ENCODE measurements around the gene SDK1. TPM values are rescaled to one million over a fixed set of nuclear protein-coding genes. Genes with fewer than 3 reads are reported as not detected.
"Not testable (repeated sequence)": the region's sequence is repeated elsewhere in the genome, so short reads cannot be mapped to it uniquely, and the experiment has no call there.

SDK1 gene
- total RNA-seq, 3 donors from 2014 or later (not counting 1 experiment from before 2014, with no cell fraction given) = 0.05 to 0.11 TPM; not detected in 1

DNA sequence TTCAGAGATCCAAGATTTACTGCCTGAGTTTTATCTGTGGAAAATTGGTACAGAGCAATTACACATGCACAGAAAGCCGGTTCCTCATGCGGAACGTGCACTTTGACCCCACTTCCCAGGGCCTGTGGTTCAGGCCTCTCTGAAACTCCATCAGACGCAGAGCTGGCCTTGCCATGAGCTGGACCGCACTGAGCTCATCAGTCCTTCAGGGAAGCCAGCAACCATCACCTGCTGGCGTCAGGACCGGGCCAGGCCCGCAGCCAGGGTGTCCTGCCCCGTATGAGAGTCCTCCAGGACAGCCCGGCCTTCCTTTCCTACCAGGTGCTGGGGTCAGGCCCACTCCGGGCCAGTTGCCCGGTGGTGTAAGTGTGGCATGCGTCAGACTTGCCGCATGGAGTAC is 934.5 kb downstream of the SDK1 start:
- Histone ChIP-seq H3K27ac (ENCODE audit: low read length) (no peak overlapping the region), H3K27me3 (ENCODE audit: control insufficient read depth, insufficient read depth, low read length) (no peaks in the 10 kb centered on the region), H3K36me3 (ENCODE audit: control insufficient read depth, insufficient read depth, low read length) (no peaks in the 10 kb centered on the region), H3K9me3 (ENCODE audit: control insufficient read depth, insufficient read depth, low read length) (no peaks in the 10 kb centered on the region), H3K4me1 (ENCODE audit: control insufficient read depth, insufficient read depth, low read length) (no peaks in the 10 kb centered on the region), H3K4me3 (ENCODE audit: low read length) (no peak overlapping the region)
- DNase-seq (no peak), ATAC-seq (no peak)
- Mint-ChIP-seq H3K4me1 (peaks cover 2 to 4% of the 10 kb centered on the region in 2 donors), H3K36me3 (no peaks in the 10 kb centered on the region), H3K27ac (no peak overlapping the region), H3K9me3 (no peaks in the 10 kb centered on the region), H3K27me3 (ENCODE audit: low read depth in 2 of 2) (no peaks in the 10 kb centered on the region), H3K4me3 (no peak overlapping the region)
- TF ChIP-seq, protein P1, sequence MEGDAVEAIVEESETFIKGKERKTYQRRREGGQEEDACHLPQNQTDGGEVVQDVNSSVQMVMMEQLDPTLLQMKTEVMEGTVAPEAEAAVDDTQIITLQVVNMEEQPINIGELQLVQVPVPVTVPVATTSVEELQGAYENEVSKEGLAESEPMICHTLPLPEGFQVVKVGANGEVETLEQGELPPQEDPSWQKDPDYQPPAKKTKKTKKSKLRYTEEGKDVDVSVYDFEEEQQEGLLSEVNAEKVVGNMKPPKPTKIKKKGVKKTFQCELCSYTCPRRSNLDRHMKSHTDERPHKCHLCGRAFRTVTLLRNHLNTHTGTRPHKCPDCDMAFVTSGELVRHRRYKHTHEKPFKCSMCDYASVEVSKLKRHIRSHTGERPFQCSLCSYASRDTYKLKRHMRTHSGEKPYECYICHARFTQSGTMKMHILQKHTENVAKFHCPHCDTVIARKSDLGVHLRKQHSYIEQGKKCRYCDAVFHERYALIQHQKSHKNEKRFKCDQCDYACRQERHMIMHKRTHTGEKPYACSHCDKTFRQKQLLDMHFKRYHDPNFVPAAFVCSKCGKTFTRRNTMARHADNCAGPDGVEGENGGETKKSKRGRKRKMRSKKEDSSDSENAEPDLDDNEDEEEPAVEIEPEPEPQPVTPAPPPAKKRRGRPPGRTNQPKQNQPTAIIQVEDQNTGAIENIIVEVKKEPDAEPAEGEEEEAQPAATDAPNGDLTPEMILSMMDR (IDR thresholded peaks at IDR 0.05) = no peak
- WGBS (ENCODE audit: insufficient coverage) = 86% methylated on average over 14 of the region's 14 CpGs
- intact Hi-C loops (cut with micrococcal nuclease) = no loop called here

DNA sequence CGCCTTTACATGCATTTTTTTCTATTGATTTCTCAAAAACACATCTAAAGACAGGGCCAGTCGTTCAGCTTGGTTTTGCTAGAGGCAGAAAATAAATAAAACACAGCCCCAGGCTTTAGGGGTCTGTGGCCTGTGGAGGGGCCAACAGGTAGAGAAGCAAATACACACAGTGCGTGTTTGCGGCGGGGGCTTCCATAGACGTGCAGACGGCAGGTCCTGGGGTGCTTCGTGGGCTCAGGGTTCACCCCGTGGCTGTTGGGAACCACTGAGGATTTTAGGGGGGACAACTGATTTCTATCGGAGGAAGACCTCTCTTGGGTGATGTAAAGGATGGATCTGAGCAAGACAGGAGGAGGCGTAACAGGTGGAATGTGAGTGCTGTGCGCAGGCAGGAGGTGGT is 935.3 kb downstream of the SDK1 start:
- Histone ChIP-seq H3K27me3 (ENCODE audit: control insufficient read depth, insufficient read depth, low read length) (no peaks in the 10 kb centered on the region), H3K27ac (ENCODE audit: low read length) (no peak overlapping the region), H3K4me1 (ENCODE audit: control insufficient read depth, insufficient read depth, low read length) (no peaks in the 10 kb centered on the region), H3K9me3 (ENCODE audit: control insufficient read depth, insufficient read depth, low read length) (no peaks in the 10 kb centered on the region), H3K4me3 (ENCODE audit: low read length) (no peak overlapping the region), H3K36me3 (ENCODE audit: control insufficient read depth, insufficient read depth, low read length) (no peaks in the 10 kb centered on the region)
- intact Hi-C loops (cut with micrococcal nuclease) = no loop called here
- Mint-ChIP-seq H3K4me3 (no peak overlapping the region), H3K27ac (no peak overlapping the region), H3K4me1 (peaks cover 6 to 8% of the 10 kb centered on the region in 2 donors), H3K9me3 (no peaks in the 10 kb centered on the region), H3K36me3 (no peaks in the 10 kb centered on the region), H3K27me3 (ENCODE audit: low read depth in 2 of 2) (no peaks in the 10 kb centered on the region)
- TF ChIP-seq, protein P1 (IDR thresholded peaks at IDR 0.05) = no peak
- 86% methylated on average over 11 of the region's 12 CpGs for WGBS (ENCODE audit: insufficient coverage)
- DNase-seq = no peak
- no peak for ATAC-seq

DNA sequence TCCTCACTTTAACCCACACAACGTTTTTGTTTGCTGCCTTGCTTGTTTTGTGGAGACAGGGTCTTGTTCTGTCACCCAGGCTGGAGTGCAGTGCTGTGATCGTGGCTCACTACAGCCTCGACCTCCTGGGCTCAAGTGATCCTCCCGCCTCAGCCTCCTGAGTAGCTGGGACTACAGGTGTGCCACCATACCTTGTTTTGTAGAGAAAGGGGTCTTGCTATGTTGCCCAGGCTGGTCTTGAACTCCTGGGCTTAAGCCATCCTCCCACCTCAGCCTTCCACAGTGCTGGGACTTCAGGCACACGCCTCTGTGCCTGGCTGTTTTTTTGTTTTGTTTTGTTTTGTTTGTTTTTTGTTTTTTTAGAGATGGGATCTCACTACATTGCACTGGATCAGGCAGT is 935.8 kb downstream of the SDK1 start:
- H3K36me3 Mint-ChIP-seq; H3K4me1 Mint-ChIP-seq; H3K4me3 Mint-ChIP-seq; H3K27me3 Mint-ChIP-seq (ENCODE audit: low read depth in 2 of 2); H3K27me3 ChIP-seq (ENCODE audit: control insufficient read depth, insufficient read depth, low read length); H3K4me1 ChIP-seq (ENCODE audit: control insufficient read depth, insufficient read depth, low read length); H3K9me3 ChIP-seq (ENCODE audit: control insufficient read depth, insufficient read depth, low read length); ATAC-seq; DNase-seq; H3K4me3 ChIP-seq (ENCODE audit: low read length); intact Hi-C loops (cut with micrococcal nuclease); H3K27ac Mint-ChIP-seq; H3K27ac ChIP-seq (ENCODE audit: low read length); H3K36me3 ChIP-seq (ENCODE audit: control insufficient read depth, insufficient read depth, low read length); H3K9me3 Mint-ChIP-seq: not testable (repeated sequence)
- 71% methylated on average over 5 of the region's 5 CpGs for WGBS (ENCODE audit: insufficient coverage)

DNA sequence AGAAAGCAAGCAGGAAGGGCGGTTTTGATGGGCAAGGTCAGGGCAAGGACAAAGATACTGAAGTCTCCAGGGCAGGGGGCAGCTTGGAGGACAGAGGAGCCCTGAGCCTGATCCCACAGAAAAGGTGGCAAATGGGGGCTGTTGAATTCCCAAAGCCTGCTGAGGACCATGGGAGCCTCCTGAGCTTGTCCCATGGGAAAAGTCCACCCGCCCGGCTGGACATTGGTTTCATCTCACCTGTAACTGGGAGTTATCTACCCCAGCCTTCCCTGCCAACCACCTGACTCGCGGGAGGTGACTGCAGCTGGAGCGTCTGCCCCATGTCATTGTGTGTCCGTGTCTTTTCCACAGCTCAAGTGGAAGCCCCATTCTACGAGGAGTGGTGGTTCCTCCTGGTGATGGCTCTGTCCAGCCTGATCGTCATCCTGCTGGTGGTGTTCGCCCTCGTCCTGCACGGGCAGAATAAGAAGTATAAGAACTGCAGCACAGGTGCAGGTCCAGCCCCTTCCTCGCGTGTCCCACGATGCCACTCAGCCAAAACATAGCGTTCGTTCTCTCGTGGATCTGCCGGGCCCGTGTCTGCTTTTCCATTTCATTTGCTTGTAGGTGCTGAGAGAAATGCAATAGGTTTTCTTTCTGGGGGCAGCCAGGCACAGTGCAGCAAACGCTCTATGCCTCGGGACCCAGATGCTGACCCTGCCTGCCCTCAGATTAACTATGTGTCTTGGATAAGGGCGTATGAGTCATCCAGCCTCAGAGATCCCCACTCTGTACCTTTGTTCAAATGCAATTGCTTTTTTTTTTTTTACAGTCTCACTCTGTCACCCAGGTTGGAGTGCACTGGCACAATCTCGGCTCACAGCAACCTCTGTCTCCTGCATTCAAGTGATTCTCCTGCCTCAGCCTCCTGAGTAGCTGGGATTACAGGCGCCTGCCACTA is 936.5 kb downstream of the SDK1 start:
- H3K27me3 Mint-ChIP-seq (ENCODE audit: low read depth in 2 of 2) = no peaks in the 10 kb centered on the region
- TF ChIP-seq, protein P1 (IDR thresholded peaks at IDR 0.05) = no peak
- no peak for ATAC-seq
- no peaks in the 10 kb centered on the region for H3K4me1 ChIP-seq (ENCODE audit: control insufficient read depth, insufficient read depth, low read length)
- H3K36me3 Mint-ChIP-seq = no peaks in the 10 kb centered on the region
- no peak overlapping the region for H3K4me3 ChIP-seq (ENCODE audit: low read length)
- no peaks in the 10 kb centered on the region for H3K27me3 ChIP-seq (ENCODE audit: control insufficient read depth, insufficient read depth, low read length)
- peaks cover 6 to 8% of the 10 kb centered on the region in 2 donors for H3K4me1 Mint-ChIP-seq
- H3K27ac Mint-ChIP-seq = no peak overlapping the region
- intact Hi-C loops (cut with micrococcal nuclease) = no loop called here
- WGBS (ENCODE audit: insufficient coverage) = 90% methylated on average over 25 of the region's 25 CpGs
- H3K27ac ChIP-seq (ENCODE audit: low read length) = no peak overlapping the region
- H3K9me3 ChIP-seq (ENCODE audit: control insufficient read depth, insufficient read depth, low read length) = no peaks in the 10 kb centered on the region
- H3K4me3 Mint-ChIP-seq = no peak overlapping the region
- H3K9me3 Mint-ChIP-seq = no peaks in the 10 kb centered on the region
- DNase-seq = no peak
- no peaks in the 10 kb centered on the region for H3K36me3 ChIP-seq (ENCODE audit: control insufficient read depth, insufficient read depth, low read length)
